NCI-H510A treated with DMSO at 0.1 percent for 48 hours (cell line): Measurements from ENCODE around the gene ZNF184.
"Not testable (repeated sequence)": the region's sequence is repeated elsewhere in the genome, so short reads cannot be mapped to it uniquely, and the experiment has no call there.

Source experiments
- DNase-seq: peaks from one replicate; lab custom pipeline; 2025; lab: John Stamatoyannopoulos, UW

ZNF184 gene

DNA sequence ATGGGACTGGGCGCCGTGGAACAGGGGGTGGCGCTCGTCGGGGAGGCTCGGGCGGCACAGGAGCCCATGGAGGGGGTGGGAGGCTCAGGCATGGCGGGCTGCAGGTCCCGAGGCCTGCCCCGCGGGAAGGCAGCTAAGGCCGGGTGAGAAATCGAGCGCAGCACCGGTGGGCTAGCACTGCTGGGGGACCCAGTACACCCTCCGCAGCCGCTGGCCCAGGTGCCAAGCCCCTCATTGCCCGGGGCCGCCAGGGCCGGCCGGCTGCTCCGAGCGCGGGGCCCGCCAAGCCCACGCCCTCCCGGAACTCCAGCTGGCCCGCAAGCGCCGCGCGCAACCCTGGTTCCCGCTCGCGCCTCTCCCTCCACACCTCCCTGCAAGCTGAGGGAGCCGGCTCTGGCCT, 48.1 kb downstream of the ZNF184 start:
- not testable (repeated sequence) for DNase-seq

DNA sequence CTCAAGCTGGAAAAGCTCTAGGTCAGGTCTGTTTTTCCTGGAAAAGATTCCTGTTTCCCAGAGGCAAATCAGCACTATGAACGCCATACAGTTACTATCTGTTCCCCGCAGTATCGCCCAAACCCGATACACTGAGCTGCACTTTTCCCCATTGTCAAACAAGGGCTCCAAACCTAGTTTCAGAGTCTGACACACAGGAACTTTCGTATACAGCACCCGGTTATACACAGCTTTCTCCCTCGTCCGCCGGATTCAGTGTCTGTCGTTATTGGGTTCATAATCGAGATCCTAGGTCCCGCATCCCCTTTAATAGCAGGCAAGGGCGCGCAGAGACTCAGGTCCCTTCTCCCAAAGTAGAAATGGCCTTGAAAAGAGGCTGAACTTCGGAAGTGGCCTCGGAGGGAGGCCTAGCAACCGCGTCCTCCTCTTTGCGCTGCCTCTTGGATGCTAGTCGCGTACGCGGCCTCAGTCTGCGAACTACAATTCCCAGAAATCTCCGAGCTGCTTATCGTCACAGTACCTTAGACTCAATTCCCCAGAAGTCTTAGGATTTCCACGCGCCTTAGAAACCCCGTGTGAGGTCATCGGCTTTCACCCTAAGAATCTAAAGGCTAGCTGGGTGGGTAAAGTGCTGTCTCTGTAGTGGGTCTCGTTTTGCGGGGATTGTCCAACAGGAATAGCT, 50.1 kb downstream of the ZNF184 start:
- no peak for DNase-seq

DNA sequence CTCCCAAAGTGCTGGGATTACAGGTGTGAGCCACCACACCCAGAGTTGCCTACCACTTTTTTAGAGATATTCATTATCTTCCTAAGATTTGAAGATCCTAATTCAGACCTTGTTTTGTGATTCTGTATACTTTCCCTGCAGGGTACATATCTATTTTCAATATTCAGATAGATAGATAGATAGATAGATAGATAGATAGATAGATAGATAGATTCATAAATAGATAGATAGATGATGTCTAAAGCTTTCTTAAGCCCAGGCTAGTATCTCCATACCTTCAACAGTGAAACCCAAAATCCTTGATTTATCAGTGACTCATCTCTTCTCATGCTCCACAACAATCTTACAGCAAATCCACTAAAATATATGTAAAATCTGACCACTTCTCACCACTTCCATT, 53.5 kb downstream of the ZNF184 start:
- DNase-seq = no peak

DNA sequence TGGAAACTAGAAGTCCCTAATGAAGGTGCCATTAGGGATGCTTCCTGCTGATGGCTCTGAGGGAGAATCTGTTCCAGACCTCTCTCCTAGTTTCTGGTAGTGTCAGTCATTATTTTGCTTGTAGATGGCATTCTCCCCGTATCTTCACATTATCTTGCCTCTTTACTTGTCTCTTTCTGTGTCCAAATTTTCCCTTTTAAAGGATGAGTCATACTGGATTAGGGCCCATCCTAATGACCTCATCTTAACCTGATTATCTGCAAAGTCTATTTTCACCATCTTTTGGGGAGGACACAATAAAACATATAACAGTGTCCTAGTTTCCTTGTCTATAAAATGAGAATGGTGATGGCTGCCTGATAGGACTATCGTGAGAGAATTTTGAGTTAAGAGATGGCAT, 57.0 kb downstream of the ZNF184 start:
- DNase-seq = no peak

DNA sequence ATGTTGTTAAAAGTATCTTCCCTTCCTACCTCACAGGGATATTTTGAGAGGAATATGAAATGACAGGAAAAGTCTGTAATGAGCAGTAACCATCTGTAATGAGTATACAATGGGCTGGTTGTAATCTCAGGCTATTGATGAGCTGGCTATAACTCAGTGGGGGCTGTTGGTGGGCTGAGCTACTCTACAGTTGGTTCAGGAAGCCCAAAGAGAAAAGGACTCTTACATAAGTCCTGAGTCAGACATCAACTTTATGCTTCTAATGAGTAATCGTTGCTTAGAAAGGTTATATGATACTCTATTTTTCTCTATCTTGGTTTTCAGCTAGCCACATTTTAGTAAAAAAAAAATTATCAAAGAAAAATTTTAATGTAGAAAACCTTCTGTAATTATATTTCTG, 57.9 kb downstream of the ZNF184 start:
- no peak for DNase-seq

DNA sequence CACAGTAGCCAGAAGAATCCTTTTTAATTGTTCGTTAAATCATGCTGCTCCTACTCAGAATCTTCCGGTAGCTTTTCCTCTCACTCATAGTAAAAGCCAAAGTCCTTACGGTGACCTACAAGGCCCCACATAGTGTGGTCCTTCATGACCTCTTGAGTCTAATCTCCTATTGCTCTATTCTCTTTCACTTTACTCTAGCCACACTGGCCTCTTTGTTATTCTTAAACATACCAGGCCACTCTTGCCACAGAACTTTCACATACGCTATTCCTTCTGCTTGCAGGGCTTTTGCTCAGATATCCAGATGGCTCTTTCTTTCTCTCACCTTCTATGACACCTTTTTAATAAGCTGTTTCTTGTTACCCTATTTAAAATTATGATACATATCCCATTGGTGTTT, 58.6 kb downstream of the ZNF184 start:
- DNase-seq = no peak

DNA sequence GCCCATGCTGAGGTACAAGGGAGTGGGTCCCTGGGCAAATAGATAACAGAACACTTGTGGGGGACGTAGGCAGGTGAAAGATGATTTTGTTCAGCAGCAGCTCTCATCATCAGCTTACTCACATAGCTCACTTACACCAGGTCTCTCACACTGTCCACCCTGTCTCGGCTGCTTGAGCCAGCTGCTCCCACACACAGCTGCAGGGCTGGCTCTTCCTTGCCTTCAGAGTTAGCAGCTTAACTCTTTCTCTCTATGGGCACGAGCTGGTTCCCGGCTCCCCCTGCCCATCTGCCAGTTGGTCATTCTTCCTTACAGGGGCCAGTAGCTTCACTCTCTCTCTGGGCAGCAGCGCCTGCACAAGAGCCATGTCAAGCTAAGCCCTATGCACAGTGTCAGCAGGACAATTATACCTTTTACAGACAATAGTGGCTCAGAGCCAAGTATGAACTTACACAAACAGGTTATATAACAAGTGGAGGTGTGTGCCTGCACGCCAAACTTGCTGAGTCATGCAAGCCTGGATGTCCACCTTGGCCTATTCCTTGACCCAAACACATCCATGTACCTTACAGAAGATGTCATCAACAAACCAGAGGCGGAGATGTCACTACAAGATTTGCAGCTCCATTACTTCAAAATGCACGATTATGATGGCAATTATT, 65.6 kb downstream of the ZNF184 start:
- DNase-seq = no peak

DNA sequence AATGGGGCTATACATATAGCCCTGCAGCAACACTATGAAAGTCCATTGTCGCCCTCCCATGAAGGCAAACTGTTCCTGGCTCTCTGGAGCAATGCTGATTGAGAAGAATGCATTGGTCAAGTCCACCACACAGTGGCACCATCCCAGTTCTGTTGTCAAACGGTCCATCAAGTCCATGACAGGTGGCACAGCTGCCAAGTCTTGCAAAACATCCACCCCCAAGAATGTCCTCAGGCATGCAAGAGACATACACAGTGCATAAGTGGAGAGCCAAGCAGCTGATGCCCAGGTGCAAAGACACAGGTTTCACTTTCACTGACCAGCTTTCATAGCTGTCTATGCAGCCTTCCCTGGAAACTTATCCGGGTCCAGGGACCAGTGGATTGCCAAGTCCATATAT, 66.8 kb downstream of the ZNF184 start:
- no peak for DNase-seq

DNA sequence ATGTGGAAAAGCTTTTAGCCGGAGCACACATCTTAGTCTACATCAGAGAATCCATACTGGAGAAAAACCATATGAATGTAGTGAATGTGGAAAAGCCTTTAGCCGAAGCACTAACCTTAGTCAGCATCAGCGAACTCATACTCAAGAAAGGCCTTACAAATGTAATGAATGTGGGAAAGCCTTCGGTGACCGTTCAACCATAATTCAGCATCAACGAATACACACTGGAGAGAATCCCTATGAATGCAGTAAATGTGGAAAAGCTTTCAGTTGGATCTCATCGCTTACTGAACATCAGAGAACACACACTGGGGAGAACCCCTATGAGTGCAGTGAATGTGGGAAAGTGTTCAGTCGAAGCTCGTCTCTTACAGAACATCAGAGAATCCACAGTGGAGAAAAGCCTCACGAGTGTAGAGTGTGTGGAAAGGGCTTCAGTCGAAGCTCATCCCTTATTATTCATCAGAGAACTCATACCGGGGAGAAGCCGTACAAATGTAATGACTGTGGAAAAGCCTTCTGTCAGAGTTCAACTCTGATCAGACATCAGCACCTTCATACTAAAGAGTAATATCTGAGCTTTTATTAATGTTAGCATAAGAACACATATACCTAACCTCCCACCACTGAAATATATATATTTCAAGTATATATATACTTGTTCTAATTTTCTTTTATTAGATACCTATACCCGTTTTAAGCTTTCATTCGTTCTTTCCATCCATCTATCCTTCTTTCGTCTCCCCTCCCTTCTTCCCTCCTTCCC, 71.8 kb downstream of the ZNF184 start:
- no peak for DNase-seq
